ENCODE data around the gene SMAD6. TPM values are rescaled to one million over a fixed set of nuclear protein-coding genes. Genes with fewer than 3 reads are reported as not detected.

Gene SMAD6
- total and polyA plus RNA-seq, 2 donors (not counting 1 experiment from before 2014, with no cell fraction given): 0.03 to 0.37 TPM

GRCh38 chr15:66799242-66799641 is 97.2 kb downstream of the SMAD6 start:
- CTCF ChIA-PET: no interaction called here
- H3K27ac ChIP-seq (ENCODE audit: low read length in 2 of 2): no peak overlapping the region
- intact Hi-C loops (cut with micrococcal nuclease): no loop called here
- no peak overlapping the region for H2AFZ ChIP-seq (ENCODE audit: insufficient read depth, low read depth, low read length, poor library complexity, severe bottlenecking)
- H3K79me2 ChIP-seq (ENCODE audit: control insufficient read depth, insufficient read depth, low read length): no peaks in the 10 kb centered on the region
- H4K20me1 ChIP-seq (ENCODE audit: control insufficient read depth, insufficient read depth, low read length, poor library complexity, severe bottlenecking): no peaks in the 10 kb centered on the region
- no peak overlapping the region for H3K4me3 ChIP-seq (ENCODE audit: control extremely low read depth in 1 of 5, extremely low read depth in 1 of 5, insufficient read depth in 1 of 5, low read depth in 2 of 5, low read length in 4 of 5)
- ATAC-seq (ENCODE audit: low read depth) (no peak), DNase-seq (no peak)
- WGBS (ENCODE audit: insufficient coverage): 100% methylated on average over 2 of the region's 4 CpGs
- POLR2A ChIA-PET: no interaction called here
- H3K36me3 ChIP-seq (replicated peaks in 1 of 2; ENCODE audit: control extremely low read depth in 1 of 2, control insufficient read depth in 1 of 2, extremely low read depth in 1 of 2, insufficient read depth in 2 of 2, low read length in 1 of 2): no peaks in the 10 kb centered on the region
- Mint-ChIP-seq H3K4me3 (no peak overlapping the region), H3K27me3 (peaks cover 14% of the 10 kb centered on the region), H3K4me1 (no peaks in the 10 kb centered on the region), H3K27ac (no peak overlapping the region), H3K9me3 (ENCODE audit: insufficient read depth) (no peaks in the 10 kb centered on the region)
- H3K9me3 ChIP-seq (ENCODE audit: control extremely low read depth in 1 of 3, control insufficient read depth in 2 of 3, insufficient read depth in 1 of 3, low read length in 2 of 3): no peaks in the 10 kb centered on the region
- H3K4me2 ChIP-seq (replicated peaks; ENCODE audit: low read depth, low read length, poor library complexity, severe bottlenecking): no peak overlapping the region
- no peak for TF ChIP-seq EZH2 (IDR thresholded peaks at IDR 0.05; ENCODE audit: borderline replicate concordance, insufficient read depth, low read depth, low read length, poor library complexity, severe bottlenecking)
- no peak for TF ChIP-seq CTCF (IDR thresholded peaks at IDR 0.05)
- no peak overlapping the region for H3K9ac ChIP-seq (ENCODE audit: low read length)
- H3K4me1 ChIP-seq (ENCODE audit: control insufficient read depth in 2 of 2, insufficient read depth in 2 of 2, low read length in 2 of 2): no peaks in the 10 kb centered on the region
- H3K27me3 ChIP-seq (replicated peaks in 1 of 4; ENCODE audit: control extremely low read depth in 1 of 4, control insufficient read depth in 3 of 4, insufficient read depth in 4 of 4, low read length in 3 of 4): peaks cover 0 to 13% (median 0%) of the 10 kb centered on the region in 4 experiments

DNA sequence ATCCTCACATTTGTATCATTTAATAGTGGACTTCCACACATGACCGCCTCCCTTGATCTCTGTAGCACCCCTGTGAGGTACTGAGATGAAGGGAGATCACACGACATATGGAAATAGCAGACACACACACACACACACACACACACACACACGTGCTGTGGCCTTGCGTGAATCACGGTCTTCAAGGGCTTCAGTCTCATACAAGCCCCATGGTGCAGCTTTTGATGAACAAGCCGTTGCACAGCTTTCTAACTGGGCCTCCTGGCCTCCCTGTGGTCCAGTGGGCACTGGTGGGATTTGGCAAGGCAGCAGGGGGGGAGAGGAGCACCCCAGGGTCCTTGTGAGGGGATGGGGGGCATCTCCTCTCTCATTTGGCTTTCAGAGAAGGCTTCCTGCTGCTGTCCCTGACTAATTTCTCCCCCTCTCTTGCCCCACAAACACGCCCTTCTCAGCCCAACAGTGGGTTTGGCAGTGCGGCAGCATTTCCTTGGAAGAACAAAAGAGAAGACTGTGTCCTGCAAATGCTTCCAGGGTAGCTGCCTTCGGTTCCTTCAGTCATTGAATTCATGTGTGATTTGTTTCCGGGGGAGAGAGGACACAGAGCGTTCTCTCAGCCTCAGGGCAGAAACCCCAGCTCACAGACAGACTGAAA is 98.7 kb downstream of the SMAD6 start:
- peaks cover 0 to 15% (median 0%) of the 10 kb centered on the region in 4 experiments for H3K27me3 ChIP-seq (replicated peaks in 1 of 4; ENCODE audit: control extremely low read depth in 1 of 4, control insufficient read depth in 3 of 4, insufficient read depth in 4 of 4, low read length in 3 of 4)
- Mint-ChIP-seq H3K27ac (no peak overlapping the region), H3K4me1 (no peaks in the 10 kb centered on the region), H3K4me3 (no peak overlapping the region), H3K9me3 (ENCODE audit: insufficient read depth) (no peaks in the 10 kb centered on the region), H3K27me3 (peaks cover 14% of the 10 kb centered on the region)
- DNase-seq (no peak), ATAC-seq (ENCODE audit: low read depth) (no peak)
- H3K4me3 ChIP-seq (ENCODE audit: control extremely low read depth in 1 of 5, extremely low read depth in 1 of 5, insufficient read depth in 1 of 5, low read depth in 2 of 5, low read length in 4 of 5): no peak overlapping the region
- no peak overlapping the region for H3K9ac ChIP-seq (ENCODE audit: low read length)
- no peak overlapping the region for H2AFZ ChIP-seq (ENCODE audit: insufficient read depth, low read depth, low read length, poor library complexity, severe bottlenecking)
- intact Hi-C loops (cut with micrococcal nuclease): no loop called here
- TF ChIP-seq EZH2 (IDR thresholded peaks at IDR 0.05; ENCODE audit: borderline replicate concordance, insufficient read depth, low read depth, low read length, poor library complexity, severe bottlenecking) (no peak), CTCF (IDR thresholded peaks at IDR 0.05) (no peak)
- H3K4me1 ChIP-seq (ENCODE audit: control insufficient read depth in 2 of 2, insufficient read depth in 2 of 2, low read length in 2 of 2): no peaks in the 10 kb centered on the region
- 69% methylated on average over 5 of the region's 11 CpGs for WGBS (ENCODE audit: insufficient coverage)
- no peaks in the 10 kb centered on the region for H3K79me2 ChIP-seq (ENCODE audit: control insufficient read depth, insufficient read depth, low read length)
- H4K20me1 ChIP-seq (ENCODE audit: control insufficient read depth, insufficient read depth, low read length, poor library complexity, severe bottlenecking): no peaks in the 10 kb centered on the region
- no peak overlapping the region for H3K4me2 ChIP-seq (replicated peaks; ENCODE audit: low read depth, low read length, poor library complexity, severe bottlenecking)
- CTCF ChIA-PET: no interaction called here
- no peak overlapping the region for H3K27ac ChIP-seq (ENCODE audit: low read length in 2 of 2)
- H3K9me3 ChIP-seq (ENCODE audit: control extremely low read depth in 1 of 3, control insufficient read depth in 2 of 3, insufficient read depth in 1 of 3, low read length in 2 of 3): no peaks in the 10 kb centered on the region
- no peaks in the 10 kb centered on the region for H3K36me3 ChIP-seq (replicated peaks in 1 of 2; ENCODE audit: control extremely low read depth in 1 of 2, control insufficient read depth in 1 of 2, extremely low read depth in 1 of 2, insufficient read depth in 2 of 2, low read length in 1 of 2)
- POLR2A ChIA-PET: no interaction called here
